GM12864 (cell line): ENCODE results near the gene CDCP1.

ENCODE experiments used
- DNase-seq: peaks from one replicate; pipeline ENCODE4 v3.0.0-alpha.2; 2011; ENCODE audit warnings: low read depth
- H3K4me3 ChIP-seq: 2 replicates; pipeline ENCODE4 v1.5.1; 2011; ENCODE audit warnings: mild to moderate bottlenecking, low read depth, low read length, control low read depth
- TF ChIP-seq, protein P1 (sequence below): IDR thresholded peaks from 2 replicates; pipeline ENCODE4 v1.5.1; 2011; ENCODE audit warnings: low read depth, mild to moderate bottlenecking, moderate library complexity, low read length, control low read depth, inconsistent platforms; ENCODE audit errors: missing control alignments

The CDCP1 gene

DNA sequence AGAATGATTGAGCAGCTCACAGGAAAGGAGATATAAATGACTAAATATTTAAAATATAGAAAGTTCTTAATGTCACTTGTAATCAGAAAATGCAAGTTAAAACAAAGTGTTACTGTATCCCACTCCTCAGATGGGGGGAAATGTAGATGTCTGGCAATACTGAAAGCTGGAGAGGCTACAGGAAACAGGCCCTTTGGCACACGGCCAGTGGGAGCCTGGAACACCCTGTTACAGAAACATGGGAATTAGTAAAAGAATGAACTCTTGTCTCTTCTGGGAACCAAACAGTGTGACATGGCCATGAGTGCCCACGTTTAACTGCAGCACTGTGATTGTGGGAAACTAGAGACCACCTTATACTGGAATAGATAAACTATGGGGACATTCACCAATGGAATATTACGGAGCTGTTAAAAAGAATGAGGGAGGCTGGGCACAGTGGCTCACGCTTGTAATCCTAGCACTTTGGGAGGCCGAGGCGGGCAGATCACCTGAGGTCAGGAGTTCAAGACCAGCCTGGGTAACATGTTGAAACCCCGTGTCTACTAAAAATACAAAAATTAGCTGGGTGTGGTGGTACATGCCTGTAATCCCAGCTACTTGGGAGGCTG lies 50.2 kb downstream of the CDCP1 start:
- no peak for DNase-seq
- H3K4me3 ChIP-seq: no peak overlapping the region
- TF ChIP-seq, protein P1, sequence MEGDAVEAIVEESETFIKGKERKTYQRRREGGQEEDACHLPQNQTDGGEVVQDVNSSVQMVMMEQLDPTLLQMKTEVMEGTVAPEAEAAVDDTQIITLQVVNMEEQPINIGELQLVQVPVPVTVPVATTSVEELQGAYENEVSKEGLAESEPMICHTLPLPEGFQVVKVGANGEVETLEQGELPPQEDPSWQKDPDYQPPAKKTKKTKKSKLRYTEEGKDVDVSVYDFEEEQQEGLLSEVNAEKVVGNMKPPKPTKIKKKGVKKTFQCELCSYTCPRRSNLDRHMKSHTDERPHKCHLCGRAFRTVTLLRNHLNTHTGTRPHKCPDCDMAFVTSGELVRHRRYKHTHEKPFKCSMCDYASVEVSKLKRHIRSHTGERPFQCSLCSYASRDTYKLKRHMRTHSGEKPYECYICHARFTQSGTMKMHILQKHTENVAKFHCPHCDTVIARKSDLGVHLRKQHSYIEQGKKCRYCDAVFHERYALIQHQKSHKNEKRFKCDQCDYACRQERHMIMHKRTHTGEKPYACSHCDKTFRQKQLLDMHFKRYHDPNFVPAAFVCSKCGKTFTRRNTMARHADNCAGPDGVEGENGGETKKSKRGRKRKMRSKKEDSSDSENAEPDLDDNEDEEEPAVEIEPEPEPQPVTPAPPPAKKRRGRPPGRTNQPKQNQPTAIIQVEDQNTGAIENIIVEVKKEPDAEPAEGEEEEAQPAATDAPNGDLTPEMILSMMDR: no peak

DNA sequence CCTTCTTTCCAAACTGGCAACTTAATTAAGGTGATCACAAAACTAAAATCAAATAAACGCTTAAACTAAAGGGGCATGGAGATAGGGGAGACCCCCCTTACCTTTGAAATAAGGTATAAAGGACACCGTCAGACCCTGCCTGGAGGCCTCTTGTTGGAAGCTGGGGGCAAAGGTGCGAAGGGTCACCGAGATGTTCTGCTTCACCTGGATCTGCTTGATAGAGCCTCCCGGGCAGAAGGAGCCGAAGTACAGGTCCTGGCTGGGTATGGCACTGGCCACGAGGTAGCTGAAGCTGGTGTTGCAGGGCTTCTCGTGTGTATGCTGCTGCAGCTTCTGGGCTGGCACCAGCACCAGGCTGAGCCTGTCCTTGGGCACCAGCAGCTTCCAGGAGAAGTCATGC lies 53.0 kb downstream of the CDCP1 start:
- no peak for DNase-seq
- TF ChIP-seq, protein P1: no peak
- H3K4me3 ChIP-seq: no peak overlapping the region

DNA sequence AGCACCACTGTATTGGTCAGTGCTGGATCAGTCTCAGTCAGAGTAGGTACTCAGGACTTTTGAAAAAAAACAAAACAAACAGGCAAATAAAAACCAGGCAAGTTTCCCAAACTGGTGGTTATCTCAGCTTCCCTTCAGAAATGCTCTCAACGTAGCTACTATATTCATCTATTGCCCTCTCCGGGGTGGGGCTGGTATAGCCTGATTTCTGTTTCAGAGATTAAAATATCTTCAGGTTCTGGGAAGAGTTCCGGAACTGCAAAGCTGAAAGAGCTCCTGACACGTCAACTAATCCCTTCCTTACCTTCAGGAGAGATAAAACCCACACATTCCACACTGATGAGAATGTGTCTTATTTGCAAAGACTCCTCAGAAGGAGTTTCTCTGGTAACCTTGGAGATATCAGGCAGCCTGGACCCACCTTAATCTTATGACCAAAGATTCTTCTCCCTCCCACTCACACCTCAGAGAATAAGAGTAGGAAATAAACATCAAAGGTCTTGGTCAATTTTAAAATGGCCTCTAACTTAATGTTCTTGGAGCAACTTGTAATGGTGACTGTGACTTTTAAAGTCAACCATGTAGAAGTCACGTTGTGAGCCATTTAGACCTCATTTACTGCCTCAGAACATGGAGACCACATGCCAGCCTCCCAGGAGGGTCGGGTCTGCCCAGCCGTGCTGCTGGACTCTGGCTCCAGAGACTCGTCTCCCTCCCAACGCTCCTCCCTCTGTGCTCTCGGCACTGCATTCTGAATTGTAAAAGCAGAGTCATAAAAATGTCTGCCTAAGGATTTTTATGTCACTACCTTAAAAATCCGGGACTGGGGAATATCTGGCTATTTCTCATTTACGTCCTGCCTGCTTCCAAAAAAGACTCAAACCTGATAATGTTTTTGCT lies 53.8 kb downstream of the CDCP1 start:
- DNase-seq: no peak
- H3K4me3 ChIP-seq: no peak overlapping the region
- TF ChIP-seq, protein P1: no peak

DNA sequence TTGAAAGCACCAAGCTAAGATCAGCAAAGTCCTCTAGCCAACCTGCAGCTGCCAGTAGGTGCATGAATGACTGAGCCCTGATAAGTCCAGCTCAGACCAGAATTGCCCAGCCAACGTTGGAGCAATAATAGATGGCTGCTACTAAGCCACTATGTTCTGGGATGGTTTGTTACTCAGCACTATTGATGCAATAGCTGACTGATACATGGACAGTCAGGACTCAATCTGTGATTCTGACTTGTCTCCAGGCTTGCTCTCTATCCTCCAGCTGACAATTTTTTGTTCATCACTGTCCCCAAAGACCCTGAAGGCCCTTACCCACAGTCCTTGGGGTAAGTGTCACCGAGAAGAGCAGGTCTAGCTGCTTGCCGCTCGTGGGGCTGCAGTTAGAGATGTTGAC lies 55.3 kb downstream of the CDCP1 start:
- TF ChIP-seq, protein P1: no peak

DNA sequence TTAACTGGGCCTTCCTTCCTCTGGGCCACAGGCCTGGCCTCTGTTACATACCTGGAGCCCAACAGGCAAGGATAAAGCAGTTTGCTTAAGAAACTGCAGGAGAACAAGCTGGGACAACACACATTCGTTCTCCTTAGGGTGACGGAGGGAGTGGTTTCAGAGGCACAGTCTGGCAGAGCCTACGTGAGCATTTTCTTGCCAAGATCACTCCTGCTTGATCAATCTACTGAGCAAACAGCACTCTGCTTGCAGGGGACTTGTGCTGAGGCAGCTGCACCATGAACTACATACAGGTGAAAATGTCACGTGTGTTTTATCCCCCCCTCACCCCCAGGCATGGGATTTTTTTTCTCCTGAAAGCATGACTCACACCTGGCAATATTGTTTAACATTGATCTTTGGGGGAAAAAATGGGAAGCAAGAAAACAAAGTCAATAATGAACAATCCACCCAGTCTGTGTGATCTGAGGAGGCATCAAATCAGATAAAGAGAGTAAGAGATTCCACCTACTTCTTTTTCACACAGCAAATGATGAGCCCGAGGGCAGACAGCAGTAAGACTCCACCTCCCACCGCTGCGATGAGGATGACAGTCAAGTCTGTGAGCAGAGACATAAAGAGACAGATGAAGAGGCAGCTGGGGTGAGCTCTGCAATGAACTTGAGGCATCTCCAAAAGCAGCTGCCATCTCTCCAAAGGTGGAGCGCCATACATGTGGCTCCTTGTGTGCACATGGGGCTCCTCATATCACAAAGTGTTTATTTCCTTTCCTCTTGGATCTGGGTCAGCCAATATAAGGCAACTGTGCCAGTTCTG lies 57.4 kb downstream of the CDCP1 start:
- DNase-seq: no peak
- no peak overlapping the region for H3K4me3 ChIP-seq
- TF ChIP-seq, protein P1: no peak

More for the DNA sequence above, 55.3 kb downstream of the CDCP1 start:
- no peak for DNase-seq
- no peak overlapping the region for H3K4me3 ChIP-seq

DNA sequence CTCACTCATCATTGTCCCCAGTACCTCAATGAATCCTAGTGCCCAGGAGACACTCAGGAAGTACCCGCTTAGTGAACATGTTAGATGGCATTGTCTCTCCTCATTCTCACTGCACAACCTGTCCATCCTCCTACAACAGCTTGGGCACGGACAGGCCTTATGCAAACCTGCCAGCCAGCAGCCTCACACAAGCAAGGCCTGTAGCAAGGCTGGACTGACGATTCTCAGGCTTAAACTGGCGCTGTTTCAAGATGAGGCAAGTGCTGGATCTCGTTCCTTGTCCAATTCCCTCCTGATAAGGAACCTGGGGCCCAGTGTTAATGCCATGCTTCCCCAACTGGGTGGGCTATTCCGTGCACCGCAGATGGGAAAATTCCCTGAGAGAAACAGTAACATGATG lies 59.0 kb downstream of the CDCP1 start:
- TF ChIP-seq, protein P1: no peak
- no peak for DNase-seq
- no peak overlapping the region for H3K4me3 ChIP-seq
